Endothelial cell of umbilical vein (primary cell): ENCODE data around the gene CTDP1. TPM values are rescaled to one million over a fixed set of nuclear protein-coding genes. Genes with fewer than 3 reads are reported as not detected.

ENCODE experiments used
- BruUV-seq: library from RNA; stranded (reverse); fragments of 400-500 nt; replicated peaks from 2 replicates; lab custom pipeline; 2021; lab: Mats Ljungman, UMichigan
- CTCF ChIA-PET: fragments of 300-600, 350-600 bp; sonication (Branson Sonifier 250); formaldehyde crosslinking; loops from one replicate; lab custom pipeline; 2021; ENCODE audit warnings: antibody characterized with exemption, inconsistent platforms; lab: Charles Lee
- POLR2A ChIA-PET: fragments of 300-600, 350-600 bp; sonication (Branson Sonifier 250); formaldehyde crosslinking; loops from one replicate; lab custom pipeline; 2021; ENCODE audit warnings: antibody characterized with exemption, inconsistent platforms; lab: Charles Lee
- DNase-seq: peaks from one replicate; pipeline ENCODE4 v3.0.0-alpha.2; 2011; ENCODE audit warnings: low read depth, low spot score
- FAIRE-seq: peaks from 2 replicates; lab custom pipeline; 2011; peaks lifted over from hg19 to GRCh38; lab: Jason Lieb, UNC
- H2AFZ ChIP-seq: 2 replicates; pipeline ENCODE4 v1.6.0; 2012; ENCODE audit warnings: low read depth, low read length, control low read depth, inconsistent platforms
- H3K27ac ChIP-seq: 2 replicates; pipeline ENCODE4 v1.5.1; 2011; ENCODE audit warnings: low read depth, mild to moderate bottlenecking, control low read depth, low read length, moderate library complexity; ENCODE audit not compliant: insufficient read depth
- H3K27me3 ChIP-seq, 2 experiments: 2 replicates each; pipeline versions ENCODE4 v1.6.0 to v1.6.1; 2011; ENCODE audit warnings: low read length in 2 of 2, mixed read lengths in 1 of 2; ENCODE audit not compliant: control insufficient read depth in 2 of 2, insufficient read depth in 2 of 2
- H3K36me3 ChIP-seq, 2 experiments: 2 replicates in 1 of 2; 3 replicates in 1 of 2; pipeline ENCODE4 v1.5.1; 2011; ENCODE audit warnings: low read length in 2 of 2, mild to moderate bottlenecking in 1 of 2, moderate library complexity in 1 of 2; ENCODE audit not compliant: control insufficient read depth in 2 of 2, insufficient read depth in 2 of 2; ENCODE audit errors: extremely low read depth in 1 of 2
- H3K4me1 ChIP-seq: 3 replicates; pipeline ENCODE4 v1.5.1; 2011; ENCODE audit warnings: mild to moderate bottlenecking, low read length; ENCODE audit not compliant: control insufficient read depth, insufficient read depth; ENCODE audit errors: extremely low read depth
- H3K4me2 ChIP-seq: 2 replicates; pipeline ENCODE4 v1.6.1; 2011; ENCODE audit warnings: low read length, control low read depth, mixed read lengths; ENCODE audit not compliant: insufficient read depth
- H3K4me3 ChIP-seq, 3 experiments: fragments of 200-600 bp in 1 of 3; sonication (generic), shearing (Covaris generic) in 1 of 3; replicated peaks in 1 of 3; 2 replicates each; pipeline ENCODE4 v1.5.1; 2011 to 2016; ENCODE audit warnings: control low read depth in 3 of 3, low read length in 3 of 3, mild to moderate bottlenecking in 2 of 3, inconsistent platforms in 1 of 3, low read depth in 1 of 3, moderate library complexity in 1 of 3; ENCODE audit not compliant: insufficient read depth in 1 of 3
- H3K79me2 ChIP-seq: 2 replicates; pipeline ENCODE4 v1.6.0; 2012; ENCODE audit warnings: low read length, inconsistent platforms; ENCODE audit not compliant: control insufficient read depth, insufficient read depth
- H3K9ac ChIP-seq: replicated peaks from 2 replicates; pipeline ENCODE3; 2011; ENCODE audit warnings: low read length, control low read depth; ENCODE audit not compliant: insufficient read depth; ENCODE audit errors: extremely low read depth
- H3K9me1 ChIP-seq: replicated peaks from 3 replicates; pipeline ENCODE4 v1.6.0; 2011; ENCODE audit warnings: mild to moderate bottlenecking, low read length; ENCODE audit not compliant: control insufficient read depth, insufficient read depth; ENCODE audit errors: extremely low read depth
- H3K9me3 ChIP-seq: replicated peaks from 2 replicates; pipeline ENCODE4 v1.5.1; 2012; ENCODE audit warnings: low read length, inconsistent platforms; ENCODE audit not compliant: control insufficient read depth, insufficient read depth
- H4K20me1 ChIP-seq: replicated peaks from 2 replicates; pipeline ENCODE3; 2011; ENCODE audit warnings: mild to moderate bottlenecking, low read length; ENCODE audit not compliant: control insufficient read depth, insufficient read depth; ENCODE audit errors: extremely low read depth
- EZH2 ChIP-seq: IDR thresholded peaks from 2 replicates; pipeline ENCODE4 v1.6.1; 2012; ENCODE audit warnings: borderline replicate concordance, low read depth, mild to moderate bottlenecking, moderate library complexity, low read length, inconsistent platforms; ENCODE audit not compliant: severe bottlenecking
- FOS ChIP-seq: IDR thresholded peaks from 2 replicates; pipeline ENCODE4 v1.6.1; 2011; ENCODE audit warnings: mild to moderate bottlenecking, low read length, moderate library complexity, borderline replicate concordance; ENCODE audit not compliant: insufficient read depth
- GATA2 ChIP-seq: IDR thresholded peaks from 2 replicates; pipeline ENCODE4 v1.7.0; 2011; ENCODE audit warnings: low read depth, mild to moderate bottlenecking, moderate library complexity, mixed read lengths, low read length; ENCODE audit not compliant: insufficient read length, insufficient read depth
- JUN ChIP-seq: IDR thresholded peaks from 2 replicates; pipeline ENCODE4 v1.6.1; 2011; ENCODE audit warnings: borderline replicate concordance, low read depth; ENCODE audit not compliant: insufficient read length, insufficient read depth
- MYC ChIP-seq: IDR thresholded peaks from one replicate; pipeline ENCODE4 v1.6.1; 2011; ENCODE audit warnings: mild to moderate bottlenecking, low read depth, low read length
- POLR2A ChIP-seq: IDR thresholded peaks from 2 replicates; pipeline ENCODE4 v1.6.1; 2012; ENCODE audit warnings: low read depth, mild to moderate bottlenecking, control low read depth, low read length
- POLR2AphosphoS5 ChIP-seq: IDR thresholded peaks from 2 replicates; pipeline ENCODE4 v1.6.1; 2012; ENCODE audit warnings: low read depth, mild to moderate bottlenecking, control low read depth, low read length, moderate library complexity; ENCODE audit not compliant: insufficient read depth
- dilution Hi-C: fragments of 300-500 bp; cut with MboI; formaldehyde crosslinking; loops from one replicate; pipeline ENCODE4 v1.15.0; 2019; ENCODE audit warnings: low sequenced_read_pairs; ENCODE audit not compliant: extremely low pct_ligation_motif_present
- intact Hi-C: fragments of 100-400 bp; cut with micrococcal nuclease; formaldehyde crosslinking; loops from one replicate; pipeline ENCODE4 v1.10.0; 2022
- polyA plus RNA-seq, 4 experiments: library from polyadenylated mRNA; depleted of rRNA in 3 of 4; stranded (reverse) in 3 of 4; unstranded in 1 of 4; fragments of >200 nt; gene quantifications; 2 replicates each; pipeline versions ENCODE4 v1.2.1 to v1.2.3, GENCODE V29; 2011 to 2012; ENCODE audit warnings: missing spikeins in 1 of 4
- total RNA-seq: library from RNA; stranded (reverse); gene quantifications from 2 replicates; pipeline ENCODE4 v1.2.3, GENCODE V29; 2021
- TF ChIP-seq, protein P1 (sequence below): IDR thresholded peaks from 2 replicates; pipeline ENCODE4 v1.6.1; 2011; ENCODE audit not compliant: insufficient read depth, insufficient read length
- TF ChIP-seq, protein P2 (sequence below), 2 donors: IDR thresholded peaks; 1 replicate in 1 of 2; 2 replicates in 1 of 2; pipeline ENCODE4 v1.5.1; 2011; ENCODE audit warnings: low read length in 2 of 2, mild to moderate bottlenecking in 2 of 2, moderate library complexity in 2 of 2, control low read depth in 1 of 2, inconsistent platforms in 1 of 2, low read depth in 1 of 2; ENCODE audit not compliant: insufficient read depth in 1 of 2; ENCODE audit errors: extremely low read depth in 1 of 2

CTDP1 gene
- total and polyA plus RNA-seq, 2 donors (not counting 3 experiments of a cell fraction or from before 2014, with no cell fraction given) = 15.3 to 27.6 TPM

DNA sequence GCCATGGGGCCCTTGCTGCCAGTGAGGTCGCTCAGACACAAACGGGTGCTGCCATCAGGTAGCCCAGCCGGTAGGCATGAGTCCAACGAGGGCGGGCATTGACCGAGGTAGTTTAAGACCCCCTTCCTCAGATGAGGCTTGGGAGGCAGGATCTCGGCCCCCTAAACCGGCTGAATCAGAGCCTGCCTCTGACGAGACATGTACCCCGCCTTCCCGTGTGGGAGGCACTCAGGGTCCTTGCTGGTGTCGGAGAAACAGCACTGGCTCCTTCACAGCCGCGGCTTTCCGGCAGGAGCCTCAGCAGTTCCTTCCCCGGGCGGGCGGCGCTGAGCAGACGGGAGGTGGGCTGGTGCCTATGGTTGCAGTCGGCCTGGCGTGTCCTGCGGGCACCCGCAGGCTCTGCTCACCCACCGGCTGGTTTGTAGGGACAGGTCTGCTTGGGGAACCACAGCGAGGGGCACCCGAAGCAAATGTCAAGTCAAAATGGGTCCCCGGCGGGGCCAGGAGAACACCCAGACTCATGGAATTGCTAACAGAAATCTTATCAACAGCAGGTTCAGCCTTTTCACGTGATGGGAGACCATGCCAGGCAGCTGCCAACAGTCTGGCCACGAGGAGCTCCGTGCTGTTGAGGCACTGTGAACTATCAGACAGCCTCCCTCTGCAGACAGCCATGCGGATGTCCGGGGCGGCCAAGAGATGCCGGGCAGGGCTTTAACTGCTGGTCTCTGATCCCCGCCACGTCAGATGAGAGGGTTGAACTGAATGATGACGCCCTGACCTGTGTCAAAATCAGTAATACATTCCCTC, 121.0 kb downstream of the CTDP1 start:
- FAIRE-seq (no peak), DNase-seq (no peak)
- Histone ChIP-seq H3K9me1 (no peaks in the 10 kb centered on the region), H2AFZ (no peak overlapping the region), H3K79me2 (no peaks in the 10 kb centered on the region), H3K36me3 (no peaks in the 10 kb centered on the region), H3K9ac (no peak overlapping the region), H4K20me1 (no peaks in the 10 kb centered on the region), H3K4me1 (peaks cover 2% of the 10 kb centered on the region), H3K27ac (no peak overlapping the region), H3K4me3 (no peak overlapping the region), H3K4me2 (no peak overlapping the region), H3K27me3 (peaks cover 23 to 29% of the 10 kb centered on the region in 2 experiments), H3K9me3 (no peaks in the 10 kb centered on the region)
- dilution Hi-C loops (no loop called here), intact Hi-C loops (no loop called here)
- no peak for TF ChIP-seq POLR2A
- TF ChIP-seq EZH2 = no peak
- TF ChIP-seq POLR2AphosphoS5 = no peak
- TF ChIP-seq JUN = no peak
- TF ChIP-seq MYC = no peak
- TF ChIP-seq, protein P1, sequence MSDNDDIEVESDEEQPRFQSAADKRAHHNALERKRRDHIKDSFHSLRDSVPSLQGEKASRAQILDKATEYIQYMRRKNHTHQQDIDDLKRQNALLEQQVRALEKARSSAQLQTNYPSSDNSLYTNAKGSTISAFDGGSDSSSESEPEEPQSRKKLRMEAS = no peak
- TF ChIP-seq FOS = no peak
- no peak for TF ChIP-seq GATA2
- TF ChIP-seq, protein P2, sequence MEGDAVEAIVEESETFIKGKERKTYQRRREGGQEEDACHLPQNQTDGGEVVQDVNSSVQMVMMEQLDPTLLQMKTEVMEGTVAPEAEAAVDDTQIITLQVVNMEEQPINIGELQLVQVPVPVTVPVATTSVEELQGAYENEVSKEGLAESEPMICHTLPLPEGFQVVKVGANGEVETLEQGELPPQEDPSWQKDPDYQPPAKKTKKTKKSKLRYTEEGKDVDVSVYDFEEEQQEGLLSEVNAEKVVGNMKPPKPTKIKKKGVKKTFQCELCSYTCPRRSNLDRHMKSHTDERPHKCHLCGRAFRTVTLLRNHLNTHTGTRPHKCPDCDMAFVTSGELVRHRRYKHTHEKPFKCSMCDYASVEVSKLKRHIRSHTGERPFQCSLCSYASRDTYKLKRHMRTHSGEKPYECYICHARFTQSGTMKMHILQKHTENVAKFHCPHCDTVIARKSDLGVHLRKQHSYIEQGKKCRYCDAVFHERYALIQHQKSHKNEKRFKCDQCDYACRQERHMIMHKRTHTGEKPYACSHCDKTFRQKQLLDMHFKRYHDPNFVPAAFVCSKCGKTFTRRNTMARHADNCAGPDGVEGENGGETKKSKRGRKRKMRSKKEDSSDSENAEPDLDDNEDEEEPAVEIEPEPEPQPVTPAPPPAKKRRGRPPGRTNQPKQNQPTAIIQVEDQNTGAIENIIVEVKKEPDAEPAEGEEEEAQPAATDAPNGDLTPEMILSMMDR (IDR thresholded peaks at IDR 0.05; ENCODE audit: extremely low read depth in 1 of 2, insufficient read depth in 1 of 2, low read depth in 1 of 2, low read length in 2 of 2) = no peak
- ChIA-PET CTCF (no interaction called here), POLR2A (no interaction called here)
- no TSS peak for BruUV-seq
